Effector memory CD4-positive, alpha-beta T cell (primary cell): ENCODE data around the gene DISP2.
A peak's percentile ranks its signal among the peaks of the same experiment; 100 is the strongest.

Experiments used
- DNase-seq, 3 donors: peaks; one replicate each; pipeline ENCODE4 v3.0.0-alpha.2; 2020
- H3K27ac ChIP-seq: 2 replicates; pipeline ENCODE4 v1.7.0; 2013; ENCODE audit warnings: mild to moderate bottlenecking, low read length, moderate library complexity; ENCODE audit not compliant: insufficient read depth, poor library complexity, severe bottlenecking
- H3K27me3 ChIP-seq: replicated peaks from 2 replicates; pipeline ENCODE4 v1.7.0; 2013; ENCODE audit warnings: mild to moderate bottlenecking, low read length; ENCODE audit not compliant: insufficient read depth, control insufficient read depth, poor library complexity, severe bottlenecking
- H3K36me3 ChIP-seq: 2 replicates; pipeline ENCODE4 v1.7.0; 2013; ENCODE audit warnings: mild to moderate bottlenecking, low read length, moderate library complexity; ENCODE audit not compliant: control insufficient read depth, insufficient read depth
- H3K4me1 ChIP-seq: 2 replicates; pipeline ENCODE4 v1.7.0; 2013; ENCODE audit warnings: low read length, mild to moderate bottlenecking; ENCODE audit not compliant: control insufficient read depth, insufficient read depth, poor library complexity, severe bottlenecking
- H3K4me3 ChIP-seq: 2 replicates; pipeline ENCODE4 v1.7.0; 2013; ENCODE audit warnings: low read length, low read depth, mild to moderate bottlenecking; ENCODE audit not compliant: insufficient read depth, poor library complexity, severe bottlenecking
- H3K9me3 ChIP-seq: 2 replicates; pipeline ENCODE4 v1.7.0; 2013; ENCODE audit warnings: mild to moderate bottlenecking, low read length, moderate library complexity; ENCODE audit not compliant: control insufficient read depth

Gene DISP2

DNA sequence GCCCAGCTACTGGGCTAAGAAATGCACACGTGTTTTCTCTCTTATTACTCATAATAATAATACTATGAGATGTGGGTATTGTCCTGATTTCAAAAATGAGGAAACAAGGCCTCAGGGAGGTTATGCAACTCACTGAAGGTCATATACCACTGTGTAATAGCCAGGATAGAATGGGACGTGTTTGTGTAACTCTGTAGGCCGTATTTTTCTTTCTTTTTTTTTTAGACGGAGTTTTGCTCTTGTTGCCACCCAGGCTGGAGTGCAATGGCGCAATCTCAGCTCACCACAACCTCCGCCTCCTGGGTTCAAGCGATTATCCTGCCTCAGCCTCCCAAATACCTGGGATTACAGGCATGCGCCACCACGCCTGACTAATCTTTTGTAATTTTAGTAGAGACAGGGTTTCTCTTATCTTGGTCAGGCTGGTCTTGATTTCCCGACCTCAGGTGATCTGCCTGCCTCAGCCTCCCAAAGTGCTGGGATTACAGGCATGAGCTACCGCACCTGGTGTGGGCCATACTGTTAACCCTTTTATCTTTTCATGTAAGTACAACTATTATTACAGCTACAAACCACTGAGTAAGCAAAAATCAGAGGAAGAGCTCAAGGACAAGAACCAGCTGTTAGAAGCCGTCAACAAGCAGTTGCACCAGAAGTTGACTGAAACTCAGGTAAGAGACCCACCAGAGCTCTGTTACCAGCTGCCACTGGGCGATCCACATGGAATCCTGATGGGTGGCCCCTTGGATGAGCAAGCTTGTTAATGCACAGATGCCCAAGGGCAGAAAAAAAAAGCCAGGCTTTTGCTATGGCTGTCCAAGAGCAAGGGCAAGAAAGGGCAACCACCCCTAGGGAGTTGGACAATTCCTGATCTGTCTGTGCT lies 31.2 kb downstream of the DISP2 start:
- H3K9me3 ChIP-seq: no peaks in the 10 kb centered on the region
- DNase-seq: no peak
- no peaks in the 10 kb centered on the region for H3K27me3 ChIP-seq
- peaks cover 30% of the 10 kb centered on the region for H3K36me3 ChIP-seq
- H3K4me3 ChIP-seq: no peak overlapping the region
- no peak overlapping the region for H3K27ac ChIP-seq
- H3K4me1 ChIP-seq: no peaks in the 10 kb centered on the region

DNA sequence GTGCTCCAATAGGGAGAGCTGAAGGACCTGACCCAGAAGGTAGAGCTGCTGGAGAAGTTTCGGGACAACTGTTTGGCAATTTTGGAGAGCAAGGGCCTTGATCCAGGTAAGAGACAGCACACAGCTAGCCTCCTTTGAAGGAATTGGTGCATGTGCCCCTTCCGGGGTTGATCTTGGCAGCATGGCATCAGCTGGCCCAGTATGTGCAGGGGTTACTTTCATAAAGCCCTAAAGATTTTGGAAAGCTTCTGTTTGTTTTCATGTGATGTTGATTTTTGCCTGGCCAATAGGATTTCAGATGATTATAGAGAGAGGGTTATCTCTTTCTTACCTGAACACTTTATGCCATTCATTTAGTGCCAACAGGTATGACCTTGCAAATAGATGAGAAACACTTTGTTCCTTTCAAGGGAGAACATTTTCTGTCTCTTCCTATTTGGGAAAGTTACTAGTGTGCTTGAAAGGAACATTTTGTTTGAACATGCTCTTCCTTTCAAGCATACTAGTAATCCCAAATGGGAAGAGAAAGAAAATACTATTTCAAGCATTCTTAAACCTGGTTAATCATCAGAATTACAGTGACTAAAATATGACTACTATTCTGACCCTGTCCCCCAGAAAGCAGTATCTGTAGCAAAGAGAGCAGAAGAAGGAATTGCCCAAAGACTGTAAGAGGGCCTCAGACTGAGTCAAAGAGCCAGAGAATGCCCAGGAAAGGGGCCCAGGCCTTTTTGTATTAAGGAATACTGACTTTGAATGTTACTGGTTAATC lies 32.0 kb downstream of the DISP2 start:
- Histone ChIP-seq H3K36me3 (peaks cover 30% of the 10 kb centered on the region), H3K4me3 (no peak overlapping the region)

DNA sequence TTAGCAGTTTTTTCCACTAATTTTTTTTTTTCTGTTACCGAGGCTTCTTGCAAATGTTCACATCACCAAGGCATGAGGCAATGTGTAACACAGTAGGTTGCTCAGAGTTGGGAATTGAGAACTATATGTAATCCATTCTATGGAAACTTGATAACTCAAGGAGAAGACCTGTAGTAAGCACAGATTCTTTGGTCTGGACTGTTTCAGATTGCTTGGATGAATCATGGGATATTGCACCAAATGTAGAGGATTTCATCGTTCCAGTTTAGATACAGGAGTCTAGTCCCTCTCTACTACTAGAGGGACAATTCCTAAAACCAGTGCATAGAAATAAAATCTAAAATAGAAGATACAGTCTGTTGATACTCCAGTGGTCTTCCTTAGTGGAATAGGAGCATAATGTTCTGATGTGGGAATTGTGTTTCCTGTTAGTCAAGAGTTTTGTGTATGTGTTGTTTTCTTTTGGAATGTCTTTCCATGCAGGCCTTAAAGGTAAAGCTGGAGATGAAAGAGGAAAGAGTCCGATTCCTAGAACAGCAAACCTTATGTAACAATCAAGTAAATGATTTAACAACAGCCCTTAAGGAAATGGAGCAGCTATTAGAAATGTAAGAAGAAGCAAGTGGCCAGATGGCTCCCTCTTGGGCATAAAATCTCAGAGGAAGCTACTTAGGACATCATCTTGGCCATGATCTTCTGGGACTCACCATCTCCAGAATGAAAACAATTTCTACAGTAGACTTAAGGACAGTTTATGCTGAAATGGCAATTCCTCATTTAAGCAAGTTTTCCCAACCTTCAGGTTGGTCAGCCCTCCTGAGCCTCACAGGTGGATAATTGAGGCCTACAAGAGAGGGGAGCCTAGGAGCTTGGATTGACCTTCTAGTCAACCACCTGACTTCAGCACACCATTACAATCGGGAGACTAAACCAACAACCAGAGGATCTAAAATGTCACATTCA lies 35.2 kb downstream of the DISP2 start:
- H3K36me3 ChIP-seq: peaks cover 25% of the 10 kb centered on the region
- H3K4me3 ChIP-seq: no peak overlapping the region
- no peak overlapping the region for H3K27ac ChIP-seq
- no peaks in the 10 kb centered on the region for H3K4me1 ChIP-seq
- no peak for DNase-seq
- H3K9me3 ChIP-seq: no peaks in the 10 kb centered on the region
- no peaks in the 10 kb centered on the region for H3K27me3 ChIP-seq

More for the DNA sequence above, 32.0 kb downstream of the DISP2 start:
- H3K4me1 ChIP-seq: no peaks in the 10 kb centered on the region
- H3K27ac ChIP-seq: no peak overlapping the region
- no peak for DNase-seq
- no peaks in the 10 kb centered on the region for H3K27me3 ChIP-seq
- H3K9me3 ChIP-seq: no peaks in the 10 kb centered on the region

DNA sequence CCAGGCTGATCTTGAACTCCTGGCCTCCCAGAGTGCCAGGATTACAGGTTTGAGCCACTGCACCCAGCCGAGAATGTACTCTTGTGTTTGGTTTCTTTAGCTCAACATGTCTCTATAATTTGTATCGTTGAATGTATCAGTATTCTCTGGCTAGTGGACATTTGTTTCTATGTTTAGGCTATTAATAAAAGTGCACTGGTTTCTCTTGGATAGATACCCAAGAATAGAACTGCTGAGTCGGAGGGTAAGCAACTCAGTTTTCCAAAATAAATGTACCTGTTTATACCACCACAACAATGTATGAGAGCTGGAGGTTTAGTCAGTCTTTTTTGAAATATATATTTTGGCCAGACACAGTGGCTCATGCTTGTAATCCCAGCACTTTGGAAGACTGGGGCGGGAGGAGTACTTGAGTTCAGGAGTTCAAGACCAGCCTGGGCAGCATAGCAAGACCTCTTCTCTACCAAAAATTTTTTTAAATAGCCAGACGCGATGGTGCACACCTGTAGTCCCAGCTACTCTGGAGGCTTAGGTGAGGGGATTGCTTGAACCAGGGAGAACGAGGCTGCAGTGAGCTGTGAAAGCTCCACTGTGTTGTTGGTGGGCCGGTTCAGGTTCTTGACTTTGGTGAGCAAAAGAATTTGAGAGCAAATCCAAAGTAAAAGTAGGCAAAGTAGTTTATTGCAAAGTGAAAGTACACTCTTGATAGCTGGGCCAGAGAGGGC lies 39.8 kb downstream of the DISP2 start:
- no peak overlapping the region for H3K4me3 ChIP-seq
- no peak for DNase-seq
- peaks cover 6% of the 10 kb centered on the region for H3K4me1 ChIP-seq
- H3K27ac ChIP-seq: no peak overlapping the region
- no peaks in the 10 kb centered on the region for H3K27me3 ChIP-seq
- no peaks in the 10 kb centered on the region for H3K9me3 ChIP-seq
- H3K36me3 ChIP-seq: peaks cover 8% of the 10 kb centered on the region

- peaks cover 3% of the 10 kb centered on the region for H3K36me3 ChIP-seq
- H3K4me1 ChIP-seq: peaks cover 6% of the 10 kb centered on the region
- no peak overlapping the region for H3K27ac ChIP-seq
- H3K4me3 ChIP-seq: no peak overlapping the region
- H3K27me3 ChIP-seq: no peaks in the 10 kb centered on the region
- no peaks in the 10 kb centered on the region for H3K9me3 ChIP-seq
- DNase-seq: no peak
Measured at GRCh38 chr15:40398413-40398873, 40.4 kb downstream of the DISP2 start.

- no peak for DNase-seq
- H3K27me3 ChIP-seq: no peaks in the 10 kb centered on the region
- H3K27ac ChIP-seq: no peak overlapping the region
- peaks cover 6% of the 10 kb centered on the region for H3K4me1 ChIP-seq
- no peaks in the 10 kb centered on the region for H3K9me3 ChIP-seq
- H3K4me3 ChIP-seq: no peak overlapping the region
- no peaks in the 10 kb centered on the region for H3K36me3 ChIP-seq
Measured at GRCh38 chr15:40399370-40399769, 41.4 kb downstream of the DISP2 start.

DNA sequence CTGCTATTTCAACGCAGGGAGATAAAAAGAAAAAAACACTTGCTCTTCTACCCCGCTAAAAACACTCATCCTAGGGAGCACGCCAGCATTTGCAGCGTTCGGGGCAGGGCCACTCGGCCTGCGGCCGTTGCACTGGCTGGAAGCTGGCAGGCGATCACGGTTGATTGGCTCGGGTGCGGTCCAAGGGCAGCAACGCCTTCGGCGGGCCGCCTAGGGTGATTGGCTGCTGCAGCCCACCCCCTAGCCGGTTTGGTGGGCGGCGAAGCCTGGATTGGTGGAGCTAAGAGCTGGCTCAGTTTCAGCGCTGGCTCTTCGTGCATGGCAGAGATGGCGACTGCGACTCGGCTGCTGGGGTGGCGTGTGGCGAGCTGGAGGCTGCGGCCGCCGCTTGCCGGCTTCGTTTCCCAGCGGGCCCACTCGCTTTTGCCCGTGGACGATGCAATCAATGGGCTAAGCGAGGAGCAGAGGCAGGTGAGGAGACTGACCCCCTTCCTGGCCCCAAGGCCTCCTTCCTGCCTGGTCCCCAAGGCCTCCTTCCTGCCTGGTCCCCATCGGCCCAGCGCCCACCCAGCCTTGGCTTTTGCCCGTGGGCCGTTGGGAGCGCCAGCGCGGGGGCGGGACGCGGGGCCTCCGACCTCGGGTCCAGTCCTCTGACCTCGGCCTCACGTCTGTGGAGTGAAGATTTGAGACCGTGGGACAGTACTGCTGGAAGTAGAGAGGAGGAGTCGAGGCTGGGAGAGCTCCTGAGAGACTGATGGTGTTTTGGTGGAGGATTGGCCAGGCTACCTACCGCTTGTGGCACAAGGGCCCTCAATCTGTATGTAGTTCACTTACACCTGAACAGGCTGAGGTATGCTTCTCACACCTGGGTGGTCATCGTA lies 47.7 kb downstream of the DISP2 start, which contains the start of gene IVD:
Gene IVD (plus strand): TSS at position 295 of the 881 bp plus-strand sequence. CDS start 33 bp downstream, at position 328.
- H3K36me3 ChIP-seq: peaks cover 8% of the 10 kb centered on the region
- H3K4me3 ChIP-seq: peak within 1 kb of the TSS; percentile 75
- H3K27me3 ChIP-seq: no peaks in the 10 kb centered on the region
- H3K27ac ChIP-seq: peak within 1 kb of the TSS; percentile 50
- peak; percentile 69 to 73 (median 72) for DNase-seq
- H3K9me3 ChIP-seq: no peaks in the 10 kb centered on the region
- peaks cover 13% of the 10 kb centered on the region for H3K4me1 ChIP-seq

- no peak for DNase-seq
- no peak overlapping the region for H3K27ac ChIP-seq
- H3K36me3 ChIP-seq: peaks cover 24% of the 10 kb centered on the region
- no peak overlapping the region for H3K4me3 ChIP-seq
- peaks cover 13% of the 10 kb centered on the region for H3K4me1 ChIP-seq
- no peaks in the 10 kb centered on the region for H3K9me3 ChIP-seq
- no peaks in the 10 kb centered on the region for H3K27me3 ChIP-seq
Measured at GRCh38 chr15:40407330-40407990, 49.4 kb downstream of the DISP2 start.
